Mesendoderm (in vitro differentiated cells): Measurements from ENCODE around the gene HMGCS2. TPM values are rescaled to one million over a fixed set of nuclear protein-coding genes. Genes with fewer than 3 reads are reported as not detected.

Experiments used
- DNase-seq: peaks from one replicate; pipeline ENCODE4 v3.0.0; 2013
- H2AK5ac ChIP-seq: 2 replicates; pipeline ENCODE4 v1.6.1; 2013; ENCODE audit warnings: low read length, inconsistent platforms
- H2BK120ac ChIP-seq: 2 replicates; pipeline ENCODE4 v1.6.1; 2013; ENCODE audit warnings: low read depth, mild to moderate bottlenecking, low read length, moderate library complexity, mixed read lengths
- H2BK15ac ChIP-seq: replicated peaks from 2 replicates; pipeline ENCODE4 v1.6.1; 2013; ENCODE audit warnings: low read depth, mild to moderate bottlenecking, moderate library complexity
- H2BK5ac ChIP-seq: 2 replicates; pipeline ENCODE4 v1.6.1; 2013; ENCODE audit warnings: low read length, inconsistent platforms
- H3K18ac ChIP-seq: 2 replicates; pipeline ENCODE4 v1.6.1; 2013; ENCODE audit warnings: mild to moderate bottlenecking, low read length, mixed read lengths
- H3K23ac ChIP-seq: one replicate; pipeline ENCODE4 v1.6.1; 2013; ENCODE audit warnings: low read length
- H3K27ac ChIP-seq: 2 replicates; pipeline ENCODE4 v1.5.1; 2013; ENCODE audit warnings: low read depth, mild to moderate bottlenecking, inconsistent platforms, low read length, moderate library complexity
- H3K27me3 ChIP-seq: 2 replicates; pipeline ENCODE4 v1.6.1; 2013; ENCODE audit warnings: low read length, control low read depth, mild to moderate bottlenecking, inconsistent platforms; ENCODE audit not compliant: insufficient read depth, poor library complexity
- H3K36me3 ChIP-seq: 2 replicates; pipeline ENCODE4 v1.6.1; 2013; ENCODE audit warnings: low read length, inconsistent platforms; ENCODE audit not compliant: control insufficient read depth, insufficient read depth
- H3K4ac ChIP-seq: one replicate; pipeline ENCODE4 v1.6.1; 2013; ENCODE audit warnings: low read depth, mild to moderate bottlenecking, low read length, moderate library complexity
- H3K4me1 ChIP-seq: 2 replicates; pipeline ENCODE4 v1.6.1; 2013; ENCODE audit warnings: low read depth, low read length, inconsistent platforms; ENCODE audit not compliant: control insufficient read depth
- H3K4me2 ChIP-seq: 2 replicates; pipeline ENCODE4 v1.6.1; 2013; ENCODE audit warnings: low read length
- H3K4me3 ChIP-seq: 2 replicates; pipeline ENCODE4 v1.5.1; 2013; ENCODE audit warnings: mild to moderate bottlenecking, low read length
- H3K56ac ChIP-seq: one replicate; pipeline ENCODE4 v1.6.1; 2013; ENCODE audit warnings: low read length
- H3K79me1 ChIP-seq: 2 replicates; pipeline ENCODE4 v1.6.1; 2013; ENCODE audit warnings: low read length, inconsistent platforms
- H3K79me2 ChIP-seq: 2 replicates; pipeline ENCODE4 v1.6.1; 2013; ENCODE audit warnings: mild to moderate bottlenecking, low read length; ENCODE audit not compliant: control insufficient read depth, insufficient read depth
- H3K9ac ChIP-seq: 2 replicates; pipeline ENCODE4 v1.6.1; 2013; ENCODE audit warnings: low read length, inconsistent platforms
- H4K5ac ChIP-seq: one replicate; pipeline ENCODE4 v1.6.1; 2013; ENCODE audit warnings: low read length
- H4K8ac ChIP-seq: one replicate; pipeline ENCODE4 v1.6.1; 2013; ENCODE audit warnings: low read depth, mild to moderate bottlenecking, control low read depth, low read length, moderate library complexity
- WGBS: extraction: QIAGEN DNeasy Blood & Tissue Kit; methylation state at CpG from one replicate; pipeline ENCODE4 v1.1.7; 2013; ENCODE audit warnings: low lambda C conversion rate, missing lambda C conversion rate; ENCODE audit not compliant: insufficient coverage; ENCODE audit errors: extremely low coverage; 5-methylcytosine and 5-hydroxymethylcytosine counted together
- polyA plus RNA-seq, 2 experiments: library from polyadenylated mRNA; stranded (reverse); fragments of 200-250 nt; gene quantifications; one replicate each; pipeline ENCODE4 v1.2.3, GENCODE V29; 2013

HMGCS2 gene
- polyA plus RNA-seq (2013, experiment 1 of 2) = not detected
- polyA plus RNA-seq (2013, experiment 2 of 2) = not detected

- WGBS = no CpG with 5 or more reads among the region's 8 CpGs
- Histone ChIP-seq H3K79me2 (no peaks in the 10 kb centered on the region), H3K4me3 (no peak within 1 kb of the TSS), H3K27me3 (no peaks in the 10 kb centered on the region), H3K79me1 (no peaks in the 10 kb centered on the region), H2AK5ac (no peak within 1 kb of the TSS), H3K9ac (no peak within 1 kb of the TSS), H3K4ac (no peak within 1 kb of the TSS), H3K27ac (no peak within 1 kb of the TSS), H3K4me1 (peaks cover 7% of the 10 kb centered on the region), H3K36me3 (no peaks in the 10 kb centered on the region), H4K5ac (no peak within 1 kb of the TSS), H3K56ac (no peak within 1 kb of the TSS), H3K23ac (no peak within 1 kb of the TSS), H2BK15ac (no peak within 1 kb of the TSS), H3K18ac (no peak within 1 kb of the TSS), H4K8ac (no peak within 1 kb of the TSS), H3K4me2 (no peak within 1 kb of the TSS), H2BK120ac (no peak within 1 kb of the TSS), H2BK5ac (no peak within 1 kb of the TSS)
- no peak for DNase-seq
These were observed at the start of gene HMGCS2 for GRCh38 chr1:119768778-119769177. HMGCS2 (minus strand) TSS chr1:119768905; CDS start chr1:119768844, 61 bp downstream.

GRCh38 chr1:119818181-119818580 lies 49.5 kb upstream of the HMGCS2 start:
- no CpG with 5 or more reads among the region's 2 CpGs for WGBS
- Histone ChIP-seq H3K4me1 (no peaks in the 10 kb centered on the region), H3K9ac (no peak overlapping the region), H2BK120ac (no peak overlapping the region), H2BK5ac (no peak overlapping the region), H3K36me3 (no peaks in the 10 kb centered on the region), H3K27ac (no peak overlapping the region), H3K4me3 (no peak overlapping the region), H3K4ac (no peak overlapping the region), H3K79me2 (no peaks in the 10 kb centered on the region), H3K79me1 (no peaks in the 10 kb centered on the region), H3K56ac (no peak overlapping the region), H3K18ac (no peak overlapping the region), H3K4me2 (no peak overlapping the region), H2AK5ac (no peak overlapping the region), H4K8ac (no peak overlapping the region), H2BK15ac (no peak overlapping the region), H3K27me3 (no peaks in the 10 kb centered on the region), H4K5ac (no peak overlapping the region), H3K23ac (no peak overlapping the region)
- no peak for DNase-seq

GRCh38 chr1:119816407-119816806 lies 47.7 kb upstream of the HMGCS2 start:
- H3K79me2 ChIP-seq = no peaks in the 10 kb centered on the region
- H3K36me3 ChIP-seq = no peaks in the 10 kb centered on the region
- H2BK15ac ChIP-seq = no peak overlapping the region
- H2AK5ac ChIP-seq = no peak overlapping the region
- no peak overlapping the region for H3K27ac ChIP-seq
- H3K4me1 ChIP-seq = no peaks in the 10 kb centered on the region
- no peak for DNase-seq
- H2BK5ac ChIP-seq = no peak overlapping the region
- H3K18ac ChIP-seq = no peak overlapping the region
- no peak overlapping the region for H3K4me2 ChIP-seq
- no CpG with 5 or more reads among the region's 2 CpGs for WGBS
- no peak overlapping the region for H3K56ac ChIP-seq
- no peaks in the 10 kb centered on the region for H3K79me1 ChIP-seq
- no peak overlapping the region for H4K8ac ChIP-seq
- H3K4me3 ChIP-seq = no peak overlapping the region
- H3K9ac ChIP-seq = no peak overlapping the region
- H4K5ac ChIP-seq = no peak overlapping the region
- no peak overlapping the region for H3K23ac ChIP-seq
- no peaks in the 10 kb centered on the region for H3K27me3 ChIP-seq
- H2BK120ac ChIP-seq = no peak overlapping the region
- H3K4ac ChIP-seq = no peak overlapping the region

- H3K27ac ChIP-seq = no peak overlapping the region
These were observed 47.2 kb upstream of the HMGCS2 start for GRCh38 chr1:119815928-119816327.

GRCh38 chr1:119815361-119815760 lies 46.7 kb upstream of the HMGCS2 start:
- no peak overlapping the region for H3K56ac ChIP-seq
- no peaks in the 10 kb centered on the region for H3K79me1 ChIP-seq
- H3K18ac ChIP-seq = no peak overlapping the region
- H2BK15ac ChIP-seq = no peak overlapping the region
- no peaks in the 10 kb centered on the region for H3K27me3 ChIP-seq
- no peaks in the 10 kb centered on the region for H3K36me3 ChIP-seq
- H3K4ac ChIP-seq = no peak overlapping the region
- H2BK120ac ChIP-seq = no peak overlapping the region
- H3K23ac ChIP-seq = no peak overlapping the region
- no peak overlapping the region for H2AK5ac ChIP-seq
- no peak overlapping the region for H3K27ac ChIP-seq
- H3K4me3 ChIP-seq = no peak overlapping the region
- no peaks in the 10 kb centered on the region for H3K4me1 ChIP-seq
- H4K8ac ChIP-seq = no peak overlapping the region
- H2BK5ac ChIP-seq = no peak overlapping the region
- no peak for DNase-seq
- WGBS = no CpG with 5 or more reads among the region's 3 CpGs
- no peak overlapping the region for H3K4me2 ChIP-seq
- no peaks in the 10 kb centered on the region for H3K79me2 ChIP-seq
- H4K5ac ChIP-seq = no peak overlapping the region
- H3K9ac ChIP-seq = no peak overlapping the region

More at GRCh38 chr1:119815928-119816327, 47.2 kb upstream of the HMGCS2 start:
- Histone ChIP-seq H3K4me3 (no peak overlapping the region), H3K4me1 (no peaks in the 10 kb centered on the region), H4K8ac (no peak overlapping the region), H2BK120ac (no peak overlapping the region), H3K4ac (no peak overlapping the region), H3K79me2 (no peaks in the 10 kb centered on the region), H3K23ac (no peak overlapping the region), H3K18ac (no peak overlapping the region), H4K5ac (no peak overlapping the region), H2BK15ac (no peak overlapping the region), H3K56ac (no peak overlapping the region), H3K27me3 (no peaks in the 10 kb centered on the region), H2BK5ac (no peak overlapping the region), H3K4me2 (no peak overlapping the region), H3K79me1 (no peaks in the 10 kb centered on the region), H2AK5ac (no peak overlapping the region), H3K36me3 (no peaks in the 10 kb centered on the region), H3K9ac (no peak overlapping the region)
- WGBS = 100% methylated on average over 1 of the region's 7 CpGs
- DNase-seq = no peak

GRCh38 chr1:119814288-119814687 lies 45.6 kb upstream of the HMGCS2 start:
- no CpG with 5 or more reads among the region's 1 CpG for WGBS
- no peak overlapping the region for H4K5ac ChIP-seq
- H3K56ac ChIP-seq = no peak overlapping the region
- no peak for DNase-seq
- no peak overlapping the region for H2BK15ac ChIP-seq
- H3K4ac ChIP-seq = no peak overlapping the region
- no peaks in the 10 kb centered on the region for H3K79me2 ChIP-seq
- H3K18ac ChIP-seq = no peak overlapping the region
- no peak overlapping the region for H3K23ac ChIP-seq
- H3K4me3 ChIP-seq = no peak overlapping the region
- H3K4me1 ChIP-seq = no peaks in the 10 kb centered on the region
- no peak overlapping the region for H2AK5ac ChIP-seq
- no peak overlapping the region for H2BK120ac ChIP-seq
- no peaks in the 10 kb centered on the region for H3K79me1 ChIP-seq
- H4K8ac ChIP-seq = no peak overlapping the region
- no peak overlapping the region for H3K4me2 ChIP-seq
- H3K27me3 ChIP-seq = no peaks in the 10 kb centered on the region
- no peak overlapping the region for H3K27ac ChIP-seq
- H3K9ac ChIP-seq = no peak overlapping the region
- no peak overlapping the region for H2BK5ac ChIP-seq
- no peaks in the 10 kb centered on the region for H3K36me3 ChIP-seq
